ENCODE results near the gene HPS1.

Gene HPS1

DNA sequence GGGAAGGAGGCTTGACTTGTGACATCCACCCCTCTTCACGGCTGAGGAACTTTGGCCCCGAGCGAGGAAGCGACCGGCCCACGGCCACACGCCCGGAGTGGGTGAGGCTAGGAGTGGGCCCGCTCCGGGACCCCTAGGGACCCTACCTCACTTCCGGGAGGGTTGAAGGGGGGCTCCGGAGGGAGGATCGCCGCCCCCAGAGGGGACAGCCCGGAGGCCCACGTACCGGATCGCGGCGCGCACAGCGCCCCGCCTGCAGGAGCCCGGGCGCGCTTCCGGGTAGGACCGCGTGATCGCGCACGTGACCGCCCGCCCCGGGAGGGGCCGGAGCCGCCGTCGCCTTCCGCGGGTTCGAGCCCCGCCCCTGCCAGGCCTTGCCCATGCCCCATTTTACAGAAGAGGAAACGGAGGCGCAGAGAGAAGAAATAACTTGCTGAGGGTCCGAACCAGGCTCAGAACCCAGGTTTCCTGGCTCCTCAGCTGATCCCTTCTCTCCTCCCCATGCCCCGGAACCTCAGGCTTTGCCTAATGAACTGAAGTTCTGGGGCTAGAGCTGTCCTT is at the start of gene HPS1:
HPS1 (minus strand) TSS at position 275 of the 561 bp plus-strand sequence. CDS start 3,695 bp downstream, outside the sequence.
- ChIA-PET CTCF (interaction anchor here (0.6 to 1.4 kb wide), 5 partner anchors 15 to 942 kb away, joined by 3 read pairs; no protein-coding TSS in a partner anchor), POLR2A (no interaction called here)
- Histone ChIP-seq H3K36me3 (ENCODE audit: control insufficient read depth in 2 of 2, insufficient read depth in 1 of 2, low read length in 2 of 2) (peaks cover 7 to 41% of the 10 kb centered on the region in 2 experiments; a peak in 2 of 3 replicates), H3K27ac (ENCODE audit: extremely low read depth, low read depth, low read length) (no peak within 1 kb of the TSS; the same call in 1 of the 2 replicates), H3K9me3 (ENCODE audit: control insufficient read depth, insufficient read depth, low read depth, low read length) (no peaks in the 10 kb centered on the region), H3K4me1 (ENCODE audit: control insufficient read depth, insufficient read depth, low read length) (no peaks in the 10 kb centered on the region), H3K4me3 (ENCODE audit: low read depth, low read length) (peak within 1 kb of the TSS; percentile 89)
- TF ChIP-seq, protein P1, sequence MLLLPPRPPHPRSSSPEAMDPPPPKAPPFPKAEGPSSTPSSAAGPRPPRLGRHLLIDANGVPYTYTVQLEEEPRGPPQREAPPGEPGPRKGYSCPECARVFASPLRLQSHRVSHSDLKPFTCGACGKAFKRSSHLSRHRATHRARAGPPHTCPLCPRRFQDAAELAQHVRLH (tag by site-specific recombination; IDR thresholded peaks at IDR 0.05): peak; percentile 90
- TF ChIP-seq SCRT1 (tag by site-specific recombination; IDR thresholded peaks at IDR 0.05; ENCODE audit: borderline replicate concordance): no peak
- TF ChIP-seq ZNF341 (tag by site-specific recombination; IDR thresholded peaks at IDR 0.05; ENCODE audit: low read depth): peak; percentile 87
- TF ChIP-seq ZSCAN30 (tag by site-specific recombination; IDR thresholded peaks at IDR 0.05): peak; percentile 80; the same call in 1 of the 2 replicates
- TF ChIP-seq, protein P2, sequence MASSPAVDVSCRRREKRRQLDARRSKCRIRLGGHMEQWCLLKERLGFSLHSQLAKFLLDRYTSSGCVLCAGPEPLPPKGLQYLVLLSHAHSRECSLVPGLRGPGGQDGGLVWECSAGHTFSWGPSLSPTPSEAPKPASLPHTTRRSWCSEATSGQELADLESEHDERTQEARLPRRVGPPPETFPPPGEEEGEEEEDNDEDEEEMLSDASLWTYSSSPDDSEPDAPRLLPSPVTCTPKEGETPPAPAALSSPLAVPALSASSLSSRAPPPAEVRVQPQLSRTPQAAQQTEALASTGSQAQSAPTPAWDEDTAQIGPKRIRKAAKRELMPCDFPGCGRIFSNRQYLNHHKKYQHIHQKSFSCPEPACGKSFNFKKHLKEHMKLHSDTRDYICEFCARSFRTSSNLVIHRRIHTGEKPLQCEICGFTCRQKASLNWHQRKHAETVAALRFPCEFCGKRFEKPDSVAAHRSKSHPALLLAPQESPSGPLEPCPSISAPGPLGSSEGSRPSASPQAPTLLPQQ (tag by site-specific recombination; IDR thresholded peaks at IDR 0.05): 0 out of 2 replicates have a peak, but pooled peaks have one; percentile 63
- TF ChIP-seq ZNF660 (tag by site-specific recombination; IDR thresholded peaks at IDR 0.05): peak; percentile 83
- peak; percentile 61 for TF ChIP-seq ZNF335 (tag by site-specific recombination; conservative IDR thresholded peaks at IDR 0.05)
- peak; percentile 60 for TF ChIP-seq SP2 (tag by site-specific recombination; IDR thresholded peaks at IDR 0.05)
- TF ChIP-seq ZNF324 (tag by site-specific recombination; IDR thresholded peaks at IDR 0.05): peak; percentile 74; the same call in 1 of the 2 replicates
- peak; percentile 25; the same call in 1 of the 2 replicates for TF ChIP-seq YY1 (tag by site-specific recombination; IDR thresholded peaks at IDR 0.05)
- TF ChIP-seq, protein P3, sequence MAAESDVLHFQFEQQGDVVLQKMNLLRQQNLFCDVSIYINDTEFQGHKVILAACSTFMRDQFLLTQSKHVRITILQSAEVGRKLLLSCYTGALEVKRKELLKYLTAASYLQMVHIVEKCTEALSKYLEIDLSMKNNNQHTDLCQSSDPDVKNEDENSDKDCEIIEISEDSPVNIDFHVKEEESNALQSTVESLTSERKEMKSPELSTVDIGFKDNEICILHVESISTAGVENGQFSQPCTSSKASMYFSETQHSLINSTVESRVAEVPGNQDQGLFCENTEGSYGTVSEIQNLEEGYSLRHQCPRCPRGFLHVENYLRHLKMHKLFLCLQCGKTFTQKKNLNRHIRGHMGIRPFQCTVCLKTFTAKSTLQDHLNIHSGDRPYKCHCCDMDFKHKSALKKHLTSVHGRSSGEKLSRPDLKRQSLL (tag by site-specific recombination; IDR thresholded peaks at IDR 0.05): peak; percentile 26; the same call in 1 of the 2 replicates
- 0 out of 2 replicates have a peak, but pooled peaks have one; percentile 26 for TF ChIP-seq KLF9 (tag by site-specific recombination; IDR thresholded peaks at IDR 0.05; ENCODE audit: low read depth)
- TF ChIP-seq, protein P4, sequence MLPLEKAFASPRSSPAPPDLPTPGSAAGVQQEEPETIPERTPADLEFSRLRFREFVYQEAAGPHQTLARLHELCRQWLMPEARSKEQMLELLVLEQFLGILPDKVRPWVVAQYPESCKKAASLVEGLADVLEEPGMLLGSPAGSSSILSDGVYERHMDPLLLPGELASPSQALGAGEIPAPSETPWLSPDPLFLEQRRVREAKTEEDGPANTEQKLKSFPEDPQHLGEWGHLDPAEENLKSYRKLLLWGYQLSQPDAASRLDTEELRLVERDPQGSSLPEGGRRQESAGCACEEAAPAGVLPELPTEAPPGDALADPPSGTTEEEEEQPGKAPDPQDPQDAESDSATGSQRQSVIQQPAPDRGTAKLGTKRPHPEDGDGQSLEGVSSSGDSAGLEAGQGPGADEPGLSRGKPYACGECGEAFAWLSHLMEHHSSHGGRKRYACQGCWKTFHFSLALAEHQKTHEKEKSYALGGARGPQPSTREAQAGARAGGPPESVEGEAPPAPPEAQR (tag by site-specific recombination; IDR thresholded peaks at IDR 0.05): no peak
- TF ChIP-seq, protein P5, sequence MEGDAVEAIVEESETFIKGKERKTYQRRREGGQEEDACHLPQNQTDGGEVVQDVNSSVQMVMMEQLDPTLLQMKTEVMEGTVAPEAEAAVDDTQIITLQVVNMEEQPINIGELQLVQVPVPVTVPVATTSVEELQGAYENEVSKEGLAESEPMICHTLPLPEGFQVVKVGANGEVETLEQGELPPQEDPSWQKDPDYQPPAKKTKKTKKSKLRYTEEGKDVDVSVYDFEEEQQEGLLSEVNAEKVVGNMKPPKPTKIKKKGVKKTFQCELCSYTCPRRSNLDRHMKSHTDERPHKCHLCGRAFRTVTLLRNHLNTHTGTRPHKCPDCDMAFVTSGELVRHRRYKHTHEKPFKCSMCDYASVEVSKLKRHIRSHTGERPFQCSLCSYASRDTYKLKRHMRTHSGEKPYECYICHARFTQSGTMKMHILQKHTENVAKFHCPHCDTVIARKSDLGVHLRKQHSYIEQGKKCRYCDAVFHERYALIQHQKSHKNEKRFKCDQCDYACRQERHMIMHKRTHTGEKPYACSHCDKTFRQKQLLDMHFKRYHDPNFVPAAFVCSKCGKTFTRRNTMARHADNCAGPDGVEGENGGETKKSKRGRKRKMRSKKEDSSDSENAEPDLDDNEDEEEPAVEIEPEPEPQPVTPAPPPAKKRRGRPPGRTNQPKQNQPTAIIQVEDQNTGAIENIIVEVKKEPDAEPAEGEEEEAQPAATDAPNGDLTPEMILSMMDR (tag by site-specific recombination; IDR thresholded peaks at IDR 0.05): 0 out of 2 replicates have a peak, but pooled peaks have one; percentile 30
- TF ChIP-seq, protein P6, sequence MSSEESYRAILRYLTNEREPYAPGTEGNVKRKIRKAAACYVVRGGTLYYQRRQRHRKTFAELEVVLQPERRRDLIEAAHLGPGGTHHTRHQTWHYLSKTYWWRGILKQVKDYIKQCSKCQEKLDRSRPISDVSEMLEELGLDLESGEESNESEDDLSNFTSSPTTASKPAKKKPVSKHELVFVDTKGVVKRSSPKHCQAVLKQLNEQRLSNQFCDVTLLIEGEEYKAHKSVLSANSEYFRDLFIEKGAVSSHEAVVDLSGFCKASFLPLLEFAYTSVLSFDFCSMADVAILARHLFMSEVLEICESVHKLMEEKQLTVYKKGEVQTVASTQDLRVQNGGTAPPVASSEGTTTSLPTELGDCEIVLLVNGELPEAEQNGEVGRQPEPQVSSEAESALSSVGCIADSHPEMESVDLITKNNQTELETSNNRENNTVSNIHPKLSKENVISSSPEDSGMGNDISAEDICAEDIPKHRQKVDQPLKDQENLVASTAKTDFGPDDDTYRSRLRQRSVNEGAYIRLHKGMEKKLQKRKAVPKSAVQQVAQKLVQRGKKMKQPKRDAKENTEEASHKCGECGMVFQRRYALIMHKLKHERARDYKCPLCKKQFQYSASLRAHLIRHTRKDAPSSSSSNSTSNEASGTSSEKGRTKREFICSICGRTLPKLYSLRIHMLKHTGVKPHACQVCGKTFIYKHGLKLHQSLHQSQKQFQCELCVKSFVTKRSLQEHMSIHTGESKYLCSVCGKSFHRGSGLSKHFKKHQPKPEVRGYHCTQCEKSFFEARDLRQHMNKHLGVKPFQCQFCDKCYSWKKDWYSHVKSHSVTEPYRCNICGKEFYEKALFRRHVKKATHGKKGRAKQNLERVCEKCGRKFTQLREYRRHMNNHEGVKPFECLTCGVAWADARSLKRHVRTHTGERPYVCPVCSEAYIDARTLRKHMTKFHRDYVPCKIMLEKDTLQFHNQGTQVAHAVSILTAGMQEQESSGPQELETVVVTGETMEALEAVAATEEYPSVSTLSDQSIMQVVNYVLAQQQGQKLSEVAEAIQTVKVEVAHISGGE (tag by site-specific recombination; conservative IDR thresholded peaks at IDR 0.05; ENCODE audit: low read depth): peak; percentile 54
- TF ChIP-seq ZNF214 (tag by site-specific recombination; IDR thresholded peaks at IDR 0.05; ENCODE audit: borderline replicate concordance): 0 out of 2 replicates have a peak, but pooled peaks have one; percentile 5
- TF ChIP-seq GLIS2 (tag by site-specific recombination; IDR thresholded peaks at IDR 0.05): peak; percentile 62
- TF ChIP-seq, protein P7, sequence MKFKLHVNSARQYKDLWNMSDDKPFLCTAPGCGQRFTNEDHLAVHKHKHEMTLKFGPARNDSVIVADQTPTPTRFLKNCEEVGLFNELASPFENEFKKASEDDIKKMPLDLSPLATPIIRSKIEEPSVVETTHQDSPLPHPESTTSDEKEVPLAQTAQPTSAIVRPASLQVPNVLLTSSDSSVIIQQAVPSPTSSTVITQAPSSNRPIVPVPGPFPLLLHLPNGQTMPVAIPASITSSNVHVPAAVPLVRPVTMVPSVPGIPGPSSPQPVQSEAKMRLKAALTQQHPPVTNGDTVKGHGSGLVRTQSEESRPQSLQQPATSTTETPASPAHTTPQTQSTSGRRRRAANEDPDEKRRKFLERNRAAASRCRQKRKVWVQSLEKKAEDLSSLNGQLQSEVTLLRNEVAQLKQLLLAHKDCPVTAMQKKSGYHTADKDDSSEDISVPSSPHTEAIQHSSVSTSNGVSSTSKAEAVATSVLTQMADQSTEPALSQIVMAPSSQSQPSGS (tag by site-specific recombination; IDR thresholded peaks at IDR 0.05; ENCODE audit: low read depth): no peak
- peak; percentile 31; the same call in 1 of the 2 replicates for TF ChIP-seq KLF7 (tag by site-specific recombination; IDR thresholded peaks at IDR 0.05; ENCODE audit: borderline replicate concordance)
- no peak for TF ChIP-seq MEIS1 (CRISPR knock-in tag; IDR thresholded peaks at IDR 0.05; ENCODE audit: borderline replicate concordance)
- peak; percentile 78 for TF ChIP-seq ZNF24 (tag by site-specific recombination; IDR thresholded peaks at IDR 0.05)
- TF ChIP-seq ZNF785 (tag by site-specific recombination; IDR thresholded peaks at IDR 0.05): 0 out of 2 replicates have a peak, but pooled peaks have one; percentile 69
- 0 out of 2 replicates have a peak, but pooled peaks have one; percentile 24 for TF ChIP-seq ZBTB48 (tag by site-specific recombination; IDR thresholded peaks at IDR 0.05)
- no peak for TF ChIP-seq HOXC10 (CRISPR knock-in tag; IDR thresholded peaks at IDR 0.05)
- TF ChIP-seq SP7 (tag by site-specific recombination; IDR thresholded peaks at IDR 0.05): peak; percentile 55; the same call in 1 of the 2 replicates
- no peak for TF ChIP-seq ZNF426 (tag by site-specific recombination; IDR thresholded peaks at IDR 0.05)

All from HEK293 (cell line).